Measurements from ENCODE around the gene PTBP1.
"Not testable (repeated sequence)": the region's sequence is repeated elsewhere in the genome, so short reads cannot be mapped to it uniquely, and the experiment has no call there.

Gene PTBP1

GRCh38 chr19:810883-811489, 13.7 kb downstream of the PTBP1 start:
- DNase-seq (ENCODE audit: low read depth): no peak

- no peak for DNase-seq (ENCODE audit: low read depth)
Observed at GRCh38 chr19:811506-812048, 14.3 kb downstream of the PTBP1 start.

- DNase-seq (ENCODE audit: low read depth): no peak
Observed at GRCh38 chr19:812049-812746, 14.9 kb downstream of the PTBP1 start.

- no peak for DNase-seq (ENCODE audit: low read depth)
Observed at GRCh38 chr19:812747-813218, 15.5 kb downstream of the PTBP1 start.

GRCh38 chr19:813219-814151, 16.2 kb downstream of the PTBP1 start:
- no peak for DNase-seq (ENCODE audit: low read depth)

GRCh38 chr19:814152-815078, 17.2 kb downstream of the PTBP1 start:
- no peak for DNase-seq (ENCODE audit: low read depth)

- no peak for DNase-seq (ENCODE audit: low read depth)
Observed at GRCh38 chr19:815079-815774, 18.0 kb downstream of the PTBP1 start.

- no peak for DNase-seq (ENCODE audit: low read depth)
Observed at GRCh38 chr19:815775-816499, 18.7 kb downstream of the PTBP1 start.

GRCh38 chr19:816500-816857, 19.2 kb downstream of the PTBP1 start:
- no peak for DNase-seq (ENCODE audit: low read depth)

- not testable (repeated sequence) for DNase-seq (ENCODE audit: low read depth)
Observed at GRCh38 chr19:820212-820611, 23.0 kb downstream of the PTBP1 start.

- no peak for DNase-seq (ENCODE audit: low read depth)
Observed at GRCh38 chr19:821231-821824, 24.1 kb downstream of the PTBP1 start.

- DNase-seq (ENCODE audit: low read depth): no peak
Observed at GRCh38 chr19:821825-822503, 24.7 kb downstream of the PTBP1 start, which contains the start of gene PLPPR3. TSS of gene PLPPR3 (minus strand) at chr19:821955. CDS start at chr19:821559, 396 bp downstream.

GRCh38 chr19:823565-824121, 26.4 kb downstream of the PTBP1 start:
- no peak for DNase-seq (ENCODE audit: low read depth)

GRCh38 chr19:824885-825284, 27.6 kb downstream of the PTBP1 start:
- no peak for DNase-seq (ENCODE audit: low read depth)

- no peak for DNase-seq (ENCODE audit: low read depth)
Observed at GRCh38 chr19:825897-826644, 28.8 kb downstream of the PTBP1 start.

- DNase-seq (ENCODE audit: low read depth): no peak
Observed at GRCh38 chr19:827314-827709, 30.1 kb downstream of the PTBP1 start.

GRCh38 chr19:827710-828321, 30.6 kb downstream of the PTBP1 start, which contains the start of gene AZU1:
TSS of gene AZU1 (plus strand) at chr19:827837. CDS start at chr19:827847, 10 bp downstream.
- DNase-seq (ENCODE audit: low read depth): no peak

Data from stimulated activated CD8-positive, alpha-beta memory T cell treated with anti-CD3 and anti-CD28 coated beads, Interleukin-7, amount 100 ng/mL, for 24 hours (primary cell).